ENCODE measurements around the gene EME1. TPM values are rescaled to one million over a fixed set of nuclear protein-coding genes. Genes with fewer than 3 reads are reported as not detected.
A peak's percentile ranks its signal among the peaks of the same experiment; 100 is the strongest.

Gene EME1
- total and polyA plus RNA-seq, 2 of the 13 experiments (the other 11 are each of a cell fraction or from before 2014, with no cell fraction given), result 20.7 to 24.6 TPM

DNA sequence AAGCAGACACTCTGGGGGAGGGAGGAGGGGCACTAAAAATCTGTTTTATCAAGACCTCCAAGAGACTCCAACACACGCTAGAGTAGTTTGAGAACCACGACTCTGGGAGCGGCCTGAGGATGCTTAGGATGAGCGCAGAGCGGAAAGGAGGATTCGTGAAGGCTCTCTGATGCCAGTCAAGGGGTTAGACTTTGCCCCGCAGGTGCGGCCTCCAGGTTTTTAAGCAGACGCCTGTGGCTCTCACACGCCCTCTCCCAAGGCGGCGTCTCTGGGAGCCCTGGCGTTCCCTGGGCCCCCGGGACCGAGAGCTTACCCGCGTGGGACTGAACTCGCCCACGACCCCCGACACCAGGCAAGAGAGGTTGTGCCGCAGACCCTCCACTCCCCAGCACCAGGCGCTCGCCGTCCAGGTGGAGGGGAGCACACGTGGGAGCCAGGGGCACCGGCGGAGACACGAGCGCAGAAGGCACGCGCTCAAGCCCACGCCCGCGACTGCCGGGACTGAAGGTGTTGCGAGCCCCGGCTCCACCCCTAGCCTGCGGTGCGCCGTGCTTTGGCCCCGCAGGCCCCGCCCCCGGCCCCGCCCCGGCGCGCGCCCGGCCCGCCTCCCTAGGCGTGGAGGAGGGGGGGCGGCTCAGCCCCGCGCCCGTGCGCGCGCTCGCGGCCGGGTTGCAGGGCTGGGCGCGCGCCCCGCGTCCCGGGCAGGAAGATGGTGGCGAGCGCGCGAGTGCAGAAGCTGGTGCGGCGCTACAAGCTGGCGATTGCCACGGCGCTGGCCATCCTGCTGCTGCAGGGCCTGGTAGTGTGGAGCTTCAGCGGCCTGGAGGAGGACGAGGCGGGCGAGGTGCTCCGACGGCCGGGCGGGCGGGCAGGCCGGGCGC, 27.4 kb upstream of the EME1 start, which contains the start of gene XYLT2 (continued):
- TF ChIP-seq, protein P1, sequence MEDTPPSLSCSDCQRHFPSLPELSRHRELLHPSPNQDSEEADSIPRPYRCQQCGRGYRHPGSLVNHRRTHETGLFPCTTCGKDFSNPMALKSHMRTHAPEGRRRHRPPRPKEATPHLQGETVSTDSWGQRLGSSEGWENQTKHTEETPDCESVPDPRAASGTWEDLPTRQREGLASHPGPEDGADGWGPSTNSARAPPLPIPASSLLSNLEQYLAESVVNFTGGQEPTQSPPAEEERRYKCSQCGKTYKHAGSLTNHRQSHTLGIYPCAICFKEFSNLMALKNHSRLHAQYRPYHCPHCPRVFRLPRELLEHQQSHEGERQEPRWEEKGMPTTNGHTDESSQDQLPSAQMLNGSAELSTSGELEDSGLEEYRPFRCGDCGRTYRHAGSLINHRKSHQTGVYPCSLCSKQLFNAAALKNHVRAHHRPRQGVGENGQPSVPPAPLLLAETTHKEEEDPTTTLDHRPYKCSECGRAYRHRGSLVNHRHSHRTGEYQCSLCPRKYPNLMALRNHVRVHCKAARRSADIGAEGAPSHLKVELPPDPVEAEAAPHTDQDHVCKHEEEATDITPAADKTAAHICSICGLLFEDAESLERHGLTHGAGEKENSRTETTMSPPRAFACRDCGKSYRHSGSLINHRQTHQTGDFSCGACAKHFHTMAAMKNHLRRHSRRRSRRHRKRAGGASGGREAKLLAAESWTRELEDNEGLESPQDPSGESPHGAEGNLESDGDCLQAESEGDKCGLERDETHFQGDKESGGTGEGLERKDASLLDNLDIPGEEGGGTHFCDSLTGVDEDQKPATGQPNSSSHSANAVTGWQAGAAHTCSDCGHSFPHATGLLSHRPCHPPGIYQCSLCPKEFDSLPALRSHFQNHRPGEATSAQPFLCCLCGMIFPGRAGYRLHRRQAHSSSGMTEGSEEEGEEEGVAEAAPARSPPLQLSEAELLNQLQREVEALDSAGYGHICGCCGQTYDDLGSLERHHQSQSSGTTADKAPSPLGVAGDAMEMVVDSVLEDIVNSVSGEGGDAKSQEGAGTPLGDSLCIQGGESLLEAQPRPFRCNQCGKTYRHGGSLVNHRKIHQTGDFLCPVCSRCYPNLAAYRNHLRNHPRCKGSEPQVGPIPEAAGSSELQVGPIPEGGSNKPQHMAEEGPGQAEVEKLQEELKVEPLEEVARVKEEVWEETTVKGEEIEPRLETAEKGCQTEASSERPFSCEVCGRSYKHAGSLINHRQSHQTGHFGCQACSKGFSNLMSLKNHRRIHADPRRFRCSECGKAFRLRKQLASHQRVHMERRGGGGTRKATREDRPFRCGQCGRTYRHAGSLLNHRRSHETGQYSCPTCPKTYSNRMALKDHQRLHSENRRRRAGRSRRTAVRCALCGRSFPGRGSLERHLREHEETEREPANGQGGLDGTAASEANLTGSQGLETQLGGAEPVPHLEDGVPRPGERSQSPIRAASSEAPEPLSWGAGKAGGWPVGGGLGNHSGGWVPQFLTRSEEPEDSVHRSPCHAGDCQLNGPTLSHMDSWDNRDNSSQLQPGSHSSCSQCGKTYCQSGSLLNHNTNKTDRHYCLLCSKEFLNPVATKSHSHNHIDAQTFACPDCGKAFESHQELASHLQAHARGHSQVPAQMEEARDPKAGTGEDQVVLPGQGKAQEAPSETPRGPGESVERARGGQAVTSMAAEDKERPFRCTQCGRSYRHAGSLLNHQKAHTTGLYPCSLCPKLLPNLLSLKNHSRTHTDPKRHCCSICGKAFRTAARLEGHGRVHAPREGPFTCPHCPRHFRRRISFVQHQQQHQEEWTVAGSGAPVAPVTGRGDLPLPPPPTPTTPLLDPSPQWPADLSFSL (CRISPR knock-in tag; IDR thresholded peaks at IDR 0.05), result peak; percentile 50; the same call in 1 of the 2 replicates
- peak; percentile 47 for TF ChIP-seq POGK (CRISPR knock-in tag; conservative IDR thresholded peaks at IDR 0.05)
- TF ChIP-seq ZNF224 (CRISPR knock-in tag; IDR thresholded peaks at IDR 0.05), result no peak; the same call in 1 of the 2 replicates
- TF ChIP-seq ZNF33B (CRISPR knock-in tag; IDR thresholded peaks at IDR 0.05), result no peak
- TF ChIP-seq GABPB1 (CRISPR knock-in tag; IDR thresholded peaks at IDR 0.05), result peak; percentile 62
- no peak for TF ChIP-seq CBX1 (IDR thresholded peaks at IDR 0.05; ENCODE audit: low read depth)
- TF ChIP-seq ZNF44 (CRISPR knock-in tag; IDR thresholded peaks at IDR 0.05), result no peak
- TF ChIP-seq ZNF550 (CRISPR knock-in tag; IDR thresholded peaks at IDR 0.05; ENCODE audit: borderline replicate concordance), result no peak
- TF ChIP-seq GABPA (IDR thresholded peaks at IDR 0.05; ENCODE audit: low read depth, low read length), result no peak
- TF ChIP-seq GABPA (CRISPR knock-in tag; IDR thresholded peaks at IDR 0.05; ENCODE audit: low read depth), result no peak
- TF ChIP-seq ZC3H13 (CRISPR knock-in tag; IDR thresholded peaks at IDR 0.05), result no peak
- TF ChIP-seq, protein P2, sequence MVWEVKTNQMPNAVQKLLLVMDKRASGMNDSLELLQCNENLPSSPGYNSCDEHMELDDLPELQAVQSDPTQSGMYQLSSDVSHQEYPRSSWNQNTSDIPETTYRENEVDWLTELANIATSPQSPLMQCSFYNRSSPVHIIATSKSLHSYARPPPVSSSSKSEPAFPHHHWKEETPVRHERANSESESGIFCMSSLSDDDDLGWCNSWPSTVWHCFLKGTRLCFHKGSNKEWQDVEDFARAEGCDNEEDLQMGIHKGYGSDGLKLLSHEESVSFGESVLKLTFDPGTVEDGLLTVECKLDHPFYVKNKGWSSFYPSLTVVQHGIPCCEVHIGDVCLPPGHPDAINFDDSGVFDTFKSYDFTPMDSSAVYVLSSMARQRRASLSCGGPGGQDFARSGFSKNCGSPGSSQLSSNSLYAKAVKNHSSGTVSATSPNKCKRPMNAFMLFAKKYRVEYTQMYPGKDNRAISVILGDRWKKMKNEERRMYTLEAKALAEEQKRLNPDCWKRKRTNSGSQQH (CRISPR knock-in tag; IDR thresholded peaks at IDR 0.05; ENCODE audit: low read depth), result peak; percentile 31; the same call in 1 of the 2 replicates
- no peak for TF ChIP-seq ZNF207 (IDR thresholded peaks at IDR 0.05; ENCODE audit: borderline replicate concordance)
- TF ChIP-seq ZBTB46 (CRISPR knock-in tag; IDR thresholded peaks at IDR 0.05; ENCODE audit: borderline replicate concordance), result no peak
- no peak for TF ChIP-seq NPAS2 (CRISPR knock-in tag; IDR thresholded peaks at IDR 0.05; ENCODE audit: borderline replicate concordance)
- no peak for TF ChIP-seq MZF1 (CRISPR knock-in tag; IDR thresholded peaks at IDR 0.05; ENCODE audit: borderline replicate concordance)
